HUES48 (cell line): ENCODE measurements around the gene GRIN2C.

Source experiments
- H3K27ac ChIP-seq: one replicate; pipeline ENCODE4 v1.7.0; 2013; ENCODE audit warnings: low read depth, low read length, inconsistent platforms
- H3K27me3 ChIP-seq: 2 replicates; pipeline ENCODE4 v1.6.1; 2013; ENCODE audit warnings: mild to moderate bottlenecking, low read length; ENCODE audit not compliant: control insufficient read depth, insufficient read depth
- H3K36me3 ChIP-seq: 2 replicates; pipeline ENCODE4 v1.6.1; 2013; ENCODE audit warnings: low read length; ENCODE audit not compliant: control insufficient read depth, insufficient read depth
- H3K4me1 ChIP-seq: 2 replicates; pipeline ENCODE4 v1.6.1; 2013; ENCODE audit warnings: mild to moderate bottlenecking, low read length; ENCODE audit not compliant: control insufficient read depth, insufficient read depth
- H3K4me3 ChIP-seq: 2 replicates; pipeline ENCODE4 v1.5.1; 2013; ENCODE audit warnings: mild to moderate bottlenecking, low read depth, low read length
- H3K9ac ChIP-seq: 2 replicates; pipeline ENCODE4 v1.6.1; 2013; ENCODE audit warnings: mild to moderate bottlenecking, low read depth, low read length, moderate library complexity
- H3K9me3 ChIP-seq: 2 replicates; pipeline ENCODE4 v1.6.1; 2013; ENCODE audit warnings: low read length; ENCODE audit not compliant: control insufficient read depth, insufficient read depth

GRIN2C gene

DNA sequence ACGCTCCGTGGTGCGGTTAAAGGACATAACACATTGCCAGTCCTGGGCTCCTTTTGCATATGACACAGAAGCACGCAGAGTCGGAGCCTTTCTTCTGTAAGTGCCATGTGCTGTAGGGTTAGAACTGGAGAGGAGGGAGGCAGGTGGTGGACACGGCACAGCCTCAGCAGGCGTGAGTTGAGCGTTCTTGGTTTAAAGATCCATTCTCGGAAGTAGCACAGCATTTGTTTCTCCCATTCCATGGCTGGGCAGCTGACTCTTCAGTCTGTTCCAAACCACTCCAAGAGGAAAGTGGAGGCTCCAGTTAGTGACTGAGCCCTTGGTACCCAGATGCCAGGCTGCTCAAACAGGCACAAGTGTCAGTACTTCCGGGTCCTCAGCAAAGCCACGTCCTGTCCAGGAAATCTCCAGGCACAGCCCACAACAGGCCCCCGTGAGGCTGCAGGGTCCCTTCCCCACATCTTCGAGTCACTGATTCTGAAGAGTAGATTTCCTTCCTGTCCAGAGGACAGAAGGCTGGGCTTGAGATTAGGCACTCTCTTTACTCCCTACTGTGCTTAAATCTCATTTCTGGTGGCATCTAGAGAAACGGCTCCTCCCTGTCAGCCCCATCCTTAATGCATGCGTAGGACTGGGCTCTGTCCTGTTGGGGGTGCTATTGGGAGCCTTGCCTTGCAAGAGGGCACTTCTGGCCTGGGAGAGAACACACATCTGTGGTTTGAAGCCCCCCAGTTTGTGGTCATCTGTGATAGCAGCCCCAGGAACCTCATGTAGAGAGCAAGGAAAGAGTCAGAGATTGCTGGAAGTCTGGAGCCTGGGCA lies 43.9 kb downstream of the GRIN2C start:
- Histone ChIP-seq H3K36me3 (peaks cover 8% of the 10 kb centered on the region), H3K9me3 (no peaks in the 10 kb centered on the region), H3K9ac (no peak overlapping the region), H3K4me1 (no peaks in the 10 kb centered on the region; the same call in 1 of the 2 replicates), H3K27ac (no peak overlapping the region), H3K4me3 (no peak overlapping the region), H3K27me3 (no peaks in the 10 kb centered on the region)

- no peak overlapping the region for H3K27ac ChIP-seq
- no peak overlapping the region for H3K9ac ChIP-seq
- H3K4me1 ChIP-seq, result no peaks in the 10 kb centered on the region; the same call in 1 of the 2 replicates
Measured at GRCh38 chr17:74815067-74815466, 44.6 kb downstream of the GRIN2C start.

GRCh38 chr17:74814453-74814852 lies 45.2 kb downstream of the GRIN2C start:
- Histone ChIP-seq H3K27ac (no peak overlapping the region), H3K27me3 (no peaks in the 10 kb centered on the region), H3K4me1 (no peaks in the 10 kb centered on the region; the same call in 1 of the 2 replicates), H3K9ac (no peak overlapping the region), H3K4me3 (no peak overlapping the region), H3K9me3 (no peaks in the 10 kb centered on the region), H3K36me3 (peaks cover 5% of the 10 kb centered on the region; the same call in 1 of the 2 replicates)

More at GRCh38 chr17:74815067-74815466, 44.6 kb downstream of the GRIN2C start:
- no peak overlapping the region for H3K4me3 ChIP-seq
- H3K36me3 ChIP-seq, result peaks cover 5% of the 10 kb centered on the region; the same call in 1 of the 2 replicates
- no peaks in the 10 kb centered on the region for H3K9me3 ChIP-seq
- H3K27me3 ChIP-seq, result no peaks in the 10 kb centered on the region

GRCh38 chr17:74812109-74813009 lies 47.3 kb downstream of the GRIN2C start:
- peaks cover 3% of the 10 kb centered on the region; the same call in 1 of the 2 replicates for H3K36me3 ChIP-seq
- no peaks in the 10 kb centered on the region for H3K27me3 ChIP-seq
- H3K4me3 ChIP-seq, result no peak overlapping the region
- H3K9me3 ChIP-seq, result no peaks in the 10 kb centered on the region
- no peaks in the 10 kb centered on the region; the same call in 1 of the 2 replicates for H3K4me1 ChIP-seq
- no peak overlapping the region for H3K9ac ChIP-seq
- no peak overlapping the region for H3K27ac ChIP-seq

DNA sequence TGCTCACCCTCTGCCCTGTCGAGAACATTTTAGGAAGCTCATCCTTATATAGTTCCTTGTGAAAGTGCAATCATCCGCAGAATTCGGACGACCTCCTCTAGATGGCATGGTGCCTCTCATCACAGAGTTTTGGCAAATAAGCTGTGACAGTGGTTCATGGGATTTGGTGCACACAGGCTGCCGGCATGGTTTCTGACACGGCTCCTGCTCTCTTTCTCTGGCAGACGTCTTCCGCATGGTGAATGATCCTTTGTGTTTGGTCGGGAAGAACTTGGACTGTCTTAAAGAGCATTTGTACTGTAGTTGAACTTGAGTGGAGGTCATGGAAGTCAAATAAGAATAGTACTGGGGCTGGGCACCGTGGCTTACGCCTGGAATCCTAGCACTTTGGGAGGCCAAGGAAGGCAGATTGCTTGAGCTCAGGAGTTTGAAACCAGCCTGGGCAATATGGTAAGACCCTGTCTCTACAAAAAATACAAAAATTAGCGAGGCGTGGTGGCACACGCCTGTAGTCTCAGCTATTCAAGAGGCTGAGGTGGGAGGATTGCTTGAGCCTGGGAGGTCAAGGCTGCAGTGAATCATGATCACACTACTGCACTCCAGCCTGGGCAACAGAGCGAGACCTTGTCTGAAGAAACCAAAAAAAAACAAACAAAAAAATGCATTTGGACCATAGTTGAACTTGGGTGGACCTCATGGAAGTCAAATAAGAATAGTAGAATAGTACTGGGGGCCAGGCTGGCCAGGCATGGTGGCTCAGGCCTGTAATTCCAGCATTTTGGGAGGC lies 48.8 kb downstream of the GRIN2C start:
- H3K4me1 ChIP-seq, result no peaks in the 10 kb centered on the region; the same call in 1 of the 2 replicates

GRCh38 chr17:74808714-74809430 lies 50.8 kb downstream of the GRIN2C start:
- Histone ChIP-seq H3K27me3 (no peaks in the 10 kb centered on the region), H3K9me3 (no peaks in the 10 kb centered on the region), H3K27ac (no peak overlapping the region), H3K4me1 (no peaks in the 10 kb centered on the region; the same call in 1 of the 2 replicates), H3K36me3 (no peaks in the 10 kb centered on the region; the same call in 1 of the 2 replicates), H3K9ac (no peak overlapping the region), H3K4me3 (no peak overlapping the region)

More for the DNA sequence above, 48.8 kb downstream of the GRIN2C start:
- no peaks in the 10 kb centered on the region for H3K27me3 ChIP-seq
- no peak overlapping the region for H3K4me3 ChIP-seq
- no peaks in the 10 kb centered on the region; the same call in 1 of the 2 replicates for H3K36me3 ChIP-seq
- H3K9ac ChIP-seq, result no peak overlapping the region
- no peaks in the 10 kb centered on the region for H3K9me3 ChIP-seq
- H3K27ac ChIP-seq, result no peak overlapping the region

- Histone ChIP-seq H3K27me3 (no peaks in the 10 kb centered on the region), H3K36me3 (no peaks in the 10 kb centered on the region; the same call in 1 of the 2 replicates), H3K9ac (no peak overlapping the region), H3K9me3 (no peaks in the 10 kb centered on the region), H3K27ac (no peak overlapping the region), H3K4me3 (no peak overlapping the region), H3K4me1 (no peaks in the 10 kb centered on the region; the same call in 1 of the 2 replicates)
Measured at GRCh38 chr17:74807925-74808324, 51.8 kb downstream of the GRIN2C start.

- Histone ChIP-seq H3K9me3 (no peaks in the 10 kb centered on the region), H3K27me3 (no peaks in the 10 kb centered on the region), H3K27ac (no peak overlapping the region), H3K36me3 (peaks cover under 1% of the 10 kb centered on the region; the same call in 1 of the 2 replicates), H3K4me3 (no peak overlapping the region), H3K9ac (no peak overlapping the region), H3K4me1 (no peaks in the 10 kb centered on the region; the same call in 1 of the 2 replicates)
Measured at GRCh38 chr17:74807441-74807840, 52.2 kb downstream of the GRIN2C start.

GRCh38 chr17:74806334-74806733 lies 53.4 kb downstream of the GRIN2C start:
- Histone ChIP-seq H3K27ac (no peak overlapping the region), H3K4me1 (no peaks in the 10 kb centered on the region), H3K4me3 (no peak overlapping the region), H3K9ac (no peak overlapping the region), H3K36me3 (peaks cover 5% of the 10 kb centered on the region; the same call in 1 of the 2 replicates), H3K9me3 (no peaks in the 10 kb centered on the region), H3K27me3 (no peaks in the 10 kb centered on the region)

DNA sequence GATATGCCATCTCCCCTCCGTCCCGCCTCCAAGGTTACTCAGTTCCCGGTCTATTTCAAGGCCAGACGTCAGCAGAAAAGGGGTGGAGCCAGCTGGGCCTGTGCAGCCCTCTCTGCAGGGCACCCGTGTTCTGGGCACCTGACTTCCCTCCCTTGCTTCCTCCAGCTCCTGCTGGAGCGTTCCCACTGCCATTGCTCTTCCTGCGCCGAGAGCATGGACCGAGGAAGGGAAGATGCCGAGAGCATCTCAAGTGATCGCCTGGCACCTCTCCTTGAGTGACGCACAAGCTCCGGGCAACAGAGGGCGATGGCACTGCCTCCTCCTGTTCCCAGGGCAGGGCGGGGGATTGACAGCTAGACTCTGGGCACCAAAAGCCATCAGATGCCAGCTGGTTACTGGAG lies 54.1 kb downstream of the GRIN2C start:
- Histone ChIP-seq H3K36me3 (peaks cover 8% of the 10 kb centered on the region; the same call in 1 of the 2 replicates), H3K4me3 (no peak overlapping the region), H3K9ac (no peak overlapping the region), H3K9me3 (no peaks in the 10 kb centered on the region), H3K27me3 (no peaks in the 10 kb centered on the region), H3K27ac (no peak overlapping the region), H3K4me1 (no peaks in the 10 kb centered on the region)
